ENCODE measurements around the gene ZNF580. TPM values are rescaled to one million over a fixed set of nuclear protein-coding genes. Genes with fewer than 3 reads are reported as not detected.

ZNF580 gene
- total RNA-seq, 2 donors from 2014 or later = 15.3 to 26.2 TPM

DNA sequence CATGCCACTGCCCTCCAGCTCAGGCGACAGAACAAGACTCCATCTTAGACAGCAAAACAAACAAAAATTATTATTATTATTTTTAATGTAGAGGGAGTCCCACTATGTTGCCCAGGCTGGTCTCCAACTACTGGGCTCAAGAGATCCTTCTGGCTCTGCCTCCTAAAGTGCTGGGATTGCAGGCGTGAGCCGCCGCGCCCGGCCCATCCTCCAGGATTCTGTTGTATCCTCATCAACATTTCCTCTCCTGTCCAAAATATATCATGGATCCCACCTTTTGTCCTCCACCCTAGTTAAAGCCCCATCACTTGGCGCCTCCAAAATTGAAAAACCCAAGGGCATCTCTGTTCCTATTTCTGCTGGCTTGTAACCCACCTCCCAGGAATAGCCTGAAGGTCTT, 17.7 kb upstream of the ZNF580 start:
- H3K27ac ChIP-seq = peak overlapping the region; percentile 97 to 99
- H3K4me1 ChIP-seq = peaks cover 0 to 22% of the 10 kb centered on the region in 2 donors
- DNase-seq (ENCODE audit: low spot score) = no peak
- TF ChIP-seq, protein P1, sequence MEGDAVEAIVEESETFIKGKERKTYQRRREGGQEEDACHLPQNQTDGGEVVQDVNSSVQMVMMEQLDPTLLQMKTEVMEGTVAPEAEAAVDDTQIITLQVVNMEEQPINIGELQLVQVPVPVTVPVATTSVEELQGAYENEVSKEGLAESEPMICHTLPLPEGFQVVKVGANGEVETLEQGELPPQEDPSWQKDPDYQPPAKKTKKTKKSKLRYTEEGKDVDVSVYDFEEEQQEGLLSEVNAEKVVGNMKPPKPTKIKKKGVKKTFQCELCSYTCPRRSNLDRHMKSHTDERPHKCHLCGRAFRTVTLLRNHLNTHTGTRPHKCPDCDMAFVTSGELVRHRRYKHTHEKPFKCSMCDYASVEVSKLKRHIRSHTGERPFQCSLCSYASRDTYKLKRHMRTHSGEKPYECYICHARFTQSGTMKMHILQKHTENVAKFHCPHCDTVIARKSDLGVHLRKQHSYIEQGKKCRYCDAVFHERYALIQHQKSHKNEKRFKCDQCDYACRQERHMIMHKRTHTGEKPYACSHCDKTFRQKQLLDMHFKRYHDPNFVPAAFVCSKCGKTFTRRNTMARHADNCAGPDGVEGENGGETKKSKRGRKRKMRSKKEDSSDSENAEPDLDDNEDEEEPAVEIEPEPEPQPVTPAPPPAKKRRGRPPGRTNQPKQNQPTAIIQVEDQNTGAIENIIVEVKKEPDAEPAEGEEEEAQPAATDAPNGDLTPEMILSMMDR (IDR thresholded peaks at IDR 0.05) = no peak
- peaks cover under 1% of the 10 kb centered on the region for H3K36me3 ChIP-seq
- H3K4me3 ChIP-seq = no peak overlapping the region
- no peaks in the 10 kb centered on the region for H3K9me3 ChIP-seq
- no peaks in the 10 kb centered on the region for H3K27me3 ChIP-seq

GRCh38 chr19:55623561-55623960, 17.2 kb upstream of the ZNF580 start:
- Histone ChIP-seq H3K27me3 (no peaks in the 10 kb centered on the region), H3K4me1 (peaks cover 0 to 22% of the 10 kb centered on the region in 2 donors), H3K4me3 (peak overlapping the region; percentile 69 to 75), H3K27ac (peak overlapping the region; percentile 97 to 99), H3K9me3 (no peaks in the 10 kb centered on the region), H3K36me3 (no peaks in the 10 kb centered on the region)
- DNase-seq (ENCODE audit: low spot score) = no peak
- TF ChIP-seq, protein P1 (IDR thresholded peaks at IDR 0.05) = no peak

DNA sequence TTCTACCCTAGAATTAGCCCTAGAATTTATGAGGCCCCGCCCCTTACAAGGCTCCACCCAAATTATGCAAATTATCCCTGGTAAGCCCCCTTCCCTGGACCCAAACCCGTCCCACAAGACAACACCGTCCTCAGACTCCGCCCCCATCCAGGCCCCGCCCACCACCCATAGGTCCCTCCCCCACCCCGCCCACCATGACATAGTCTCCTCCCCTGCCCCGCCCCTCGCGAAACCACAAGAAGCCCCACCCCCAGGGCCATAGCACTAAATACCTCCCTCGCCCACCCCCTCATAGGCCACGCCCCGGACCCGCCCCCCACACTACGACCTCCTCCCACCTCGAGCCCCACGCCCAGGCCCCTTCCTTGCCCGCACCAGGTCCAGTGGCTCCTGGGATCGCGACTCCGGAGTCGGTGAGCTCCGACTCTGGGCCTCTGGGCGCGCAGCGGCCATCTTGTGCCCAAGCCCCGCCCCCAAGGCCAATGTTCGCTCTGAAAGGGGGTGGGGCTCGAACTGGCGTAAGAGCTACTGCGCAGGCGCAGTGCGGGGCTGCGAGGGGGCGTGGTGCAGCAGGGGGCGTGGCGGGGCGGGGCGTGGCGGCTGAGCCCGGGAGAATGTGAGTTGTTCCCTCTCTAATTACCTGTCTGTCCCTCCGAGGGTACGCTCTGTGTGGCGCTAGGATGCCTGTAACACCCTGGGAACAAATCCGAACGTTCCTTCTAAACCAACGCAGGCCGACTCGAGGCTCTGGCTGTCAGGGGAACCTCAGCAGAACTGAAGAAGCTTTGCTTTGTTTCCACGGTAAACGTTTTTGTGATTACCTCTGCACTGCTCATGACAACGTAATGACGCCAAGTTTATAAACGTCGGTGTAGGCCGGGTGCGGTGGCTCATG, 16.4 kb upstream of the ZNF580 start, which contains the start of gene ZNF784:
Gene ZNF784, minus strand, starts transcription at position 458 of the 895 bp plus-strand sequence. Its CDS starts 5 bp downstream, at position 453.
- Histone ChIP-seq H3K9me3 (no peaks in the 10 kb centered on the region), H3K4me3 (peak within 1 kb of the TSS; percentile 69 to 75), H3K4me1 (peaks cover 0 to 22% of the 10 kb centered on the region in 2 donors), H3K27me3 (no peaks in the 10 kb centered on the region), H3K36me3 (no peaks in the 10 kb centered on the region), H3K27ac (peak within 1 kb of the TSS; percentile 97 to 99)
- peak; percentile 93 for DNase-seq (ENCODE audit: low spot score)
- TF ChIP-seq, protein P1 (IDR thresholded peaks at IDR 0.05) = no peak

DNA sequence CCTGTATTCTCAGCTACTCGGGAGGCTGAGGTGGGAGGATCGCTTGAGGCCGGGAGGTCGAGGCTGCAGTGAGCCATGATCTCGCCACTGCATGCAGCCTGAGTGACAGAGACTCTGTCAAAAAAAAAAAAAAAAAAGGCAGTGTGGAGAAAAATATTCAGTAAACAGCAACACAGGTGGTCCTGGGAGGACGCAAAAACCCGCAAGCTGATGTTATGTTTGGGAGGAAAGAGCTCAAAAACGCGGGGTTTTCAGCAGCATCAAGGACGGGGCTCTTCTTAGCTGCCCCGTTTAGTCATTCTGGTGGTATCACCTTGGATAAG, 15.8 kb upstream of the ZNF580 start:
- Histone ChIP-seq H3K4me3 (peak overlapping the region in 1 of 2 donors; percentile 69), H3K27me3 (no peaks in the 10 kb centered on the region), H3K4me1 (peaks cover 0 to 22% of the 10 kb centered on the region in 2 donors), H3K9me3 (no peaks in the 10 kb centered on the region), H3K27ac (peak overlapping the region; percentile 97 to 99), H3K36me3 (no peaks in the 10 kb centered on the region)
- TF ChIP-seq, protein P1 (IDR thresholded peaks at IDR 0.05) = no peak
- no peak for DNase-seq (ENCODE audit: low spot score)

DNA sequence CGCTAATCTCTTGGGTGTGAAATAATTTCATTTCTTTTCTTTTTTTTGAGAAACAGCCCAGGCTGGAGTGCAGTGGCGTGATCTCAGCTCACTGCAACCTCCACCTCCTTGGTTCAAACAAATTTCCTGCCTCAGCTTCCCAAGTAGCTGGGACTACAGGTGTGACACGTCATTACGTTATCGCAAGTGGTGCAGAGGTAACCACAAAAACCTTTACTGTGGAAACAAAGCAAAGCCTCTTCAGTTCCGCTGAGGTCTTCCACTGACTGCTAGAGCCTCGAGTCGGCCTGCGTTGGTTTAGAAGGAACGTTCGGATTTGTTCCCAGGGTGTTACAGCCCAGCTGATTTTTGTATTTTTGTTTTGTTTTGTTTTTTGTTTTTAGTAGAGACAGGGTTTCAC, 14.5 kb upstream of the ZNF580 start:
- no peak for DNase-seq (ENCODE audit: low spot score)

More for the DNA sequence above, 14.5 kb upstream of the ZNF580 start:
- H3K9me3 ChIP-seq = no peaks in the 10 kb centered on the region
- H3K4me3 ChIP-seq = no peak overlapping the region
- H3K4me1 ChIP-seq = peaks cover 0 to 22% of the 10 kb centered on the region in 2 donors
- TF ChIP-seq, protein P1 (IDR thresholded peaks at IDR 0.05) = no peak
- no peak overlapping the region for H3K27ac ChIP-seq
- no peaks in the 10 kb centered on the region for H3K36me3 ChIP-seq
- H3K27me3 ChIP-seq = no peaks in the 10 kb centered on the region

Measured in right atrium auricular region (tissue), 2 donors.